Measurements from ENCODE around the gene INTS6.

INTS6 gene

GRCh38 chr13:51341232-51341631 is 111.6 kb downstream of the INTS6 start:
- DNase-seq: no peak

GRCh38 chr13:51339952-51340732 is 112.7 kb downstream of the INTS6 start:
- DNase-seq: no peak

GRCh38 chr13:51339354-51339753 is 113.5 kb downstream of the INTS6 start, which contains the start of gene SERPINE3:
TSS of gene SERPINE3 (plus strand) at chr13:51339691. CDS start at chr13:51341092, 1,401 bp downstream.
- no peak for DNase-seq

GRCh38 chr13:51336746-51337145 is 116.1 kb downstream of the INTS6 start:
- no peak for DNase-seq

GRCh38 chr13:51333826-51334225 is 119.0 kb downstream of the INTS6 start:
- no peak for DNase-seq

GRCh38 chr13:51333421-51333820 is 119.4 kb downstream of the INTS6 start:
- no peak for DNase-seq

- DNase-seq: no peak
These were observed 120.1 kb downstream of the INTS6 start for GRCh38 chr13:51332566-51333361.

- DNase-seq: no peak
These were observed 121.4 kb downstream of the INTS6 start for GRCh38 chr13:51331354-51331861.

- no peak for DNase-seq
These were observed 122.0 kb downstream of the INTS6 start for GRCh38 chr13:51330791-51331190.

GRCh38 chr13:51329606-51330005 is 123.2 kb downstream of the INTS6 start:
- no peak for DNase-seq

- no peak for DNase-seq
These were observed 124.3 kb downstream of the INTS6 start for GRCh38 chr13:51328488-51328887.

- no peak for DNase-seq
These were observed 124.9 kb downstream of the INTS6 start for GRCh38 chr13:51327961-51328360.

GRCh38 chr13:51326777-51327176 is 126.1 kb downstream of the INTS6 start:
- DNase-seq: no peak

GRCh38 chr13:51325837-51326236 is 127.0 kb downstream of the INTS6 start:
- no peak for DNase-seq

GRCh38 chr13:51324714-51325420 is 128.0 kb downstream of the INTS6 start:
- no peak for DNase-seq

GRCh38 chr13:51323824-51324511 is 128.9 kb downstream of the INTS6 start:
- DNase-seq: no peak

- DNase-seq: no peak
These were observed 130.0 kb downstream of the INTS6 start for GRCh38 chr13:51322826-51323225.

GRCh38 chr13:51321836-51322235 is 131.0 kb downstream of the INTS6 start:
- no peak for DNase-seq

- no peak for DNase-seq
These were observed 134.0 kb downstream of the INTS6 start for GRCh38 chr13:51318876-51319275.

- DNase-seq: no peak
These were observed 134.8 kb downstream of the INTS6 start for GRCh38 chr13:51318015-51318414.

GRCh38 chr13:51317262-51317661 is 135.6 kb downstream of the INTS6 start:
- no peak for DNase-seq

GRCh38 chr13:51313619-51314018 is 139.2 kb downstream of the INTS6 start:
- no peak for DNase-seq

Measured in NCI-H226 (cell line).